C4-2B (cell line): Measurements from ENCODE around the gene FSIP1.

Experiments
- ZFX ChIP-seq: fragments of 450-650 bp; IDR thresholded peaks from 2 replicates; pipeline ENCODE4 v1.6.1; 2017
- TF ChIP-seq, protein P1 (sequence below): fragments of 450-650 bp; conservative IDR thresholded peaks from 2 replicates; pipeline ENCODE4 v1.5.1; 2017; ENCODE audit warnings: mild to moderate bottlenecking

DNA sequence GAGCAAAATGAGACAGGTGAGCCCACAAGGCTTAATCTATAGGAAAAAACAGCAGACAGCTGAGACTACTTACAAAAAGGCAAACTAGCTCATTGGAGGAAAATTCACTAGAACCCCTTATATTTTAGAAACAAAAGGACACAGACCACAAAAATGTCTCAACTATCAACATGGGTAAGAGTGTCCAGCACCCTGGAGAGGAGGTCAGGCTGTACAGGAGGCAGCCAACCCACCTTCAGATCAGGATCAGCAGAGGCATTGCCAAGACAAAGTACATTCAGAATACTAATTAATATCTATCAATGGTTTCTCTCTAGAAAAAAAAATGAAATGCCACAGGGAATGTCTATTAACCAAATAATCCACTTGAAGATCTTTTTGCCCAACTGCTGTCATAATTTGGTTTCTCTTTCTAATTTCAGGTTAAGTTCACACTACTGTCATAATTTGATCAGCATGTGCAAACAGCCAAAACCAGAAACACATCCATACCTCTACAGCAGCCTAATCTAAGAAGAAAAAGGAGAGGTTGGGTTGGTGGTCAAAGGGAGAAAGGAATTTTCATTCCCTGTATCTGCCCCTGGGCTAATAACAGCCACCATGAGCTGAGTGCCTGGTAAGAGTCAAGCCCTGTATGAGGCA is 227.8 kb downstream of the FSIP1 start:
- TF ChIP-seq, protein P1, sequence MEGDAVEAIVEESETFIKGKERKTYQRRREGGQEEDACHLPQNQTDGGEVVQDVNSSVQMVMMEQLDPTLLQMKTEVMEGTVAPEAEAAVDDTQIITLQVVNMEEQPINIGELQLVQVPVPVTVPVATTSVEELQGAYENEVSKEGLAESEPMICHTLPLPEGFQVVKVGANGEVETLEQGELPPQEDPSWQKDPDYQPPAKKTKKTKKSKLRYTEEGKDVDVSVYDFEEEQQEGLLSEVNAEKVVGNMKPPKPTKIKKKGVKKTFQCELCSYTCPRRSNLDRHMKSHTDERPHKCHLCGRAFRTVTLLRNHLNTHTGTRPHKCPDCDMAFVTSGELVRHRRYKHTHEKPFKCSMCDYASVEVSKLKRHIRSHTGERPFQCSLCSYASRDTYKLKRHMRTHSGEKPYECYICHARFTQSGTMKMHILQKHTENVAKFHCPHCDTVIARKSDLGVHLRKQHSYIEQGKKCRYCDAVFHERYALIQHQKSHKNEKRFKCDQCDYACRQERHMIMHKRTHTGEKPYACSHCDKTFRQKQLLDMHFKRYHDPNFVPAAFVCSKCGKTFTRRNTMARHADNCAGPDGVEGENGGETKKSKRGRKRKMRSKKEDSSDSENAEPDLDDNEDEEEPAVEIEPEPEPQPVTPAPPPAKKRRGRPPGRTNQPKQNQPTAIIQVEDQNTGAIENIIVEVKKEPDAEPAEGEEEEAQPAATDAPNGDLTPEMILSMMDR: no peak
- no peak for TF ChIP-seq ZFX
